K562 (cell line): ENCODE data around the gene MPST. TPM values are rescaled to one million over a fixed set of nuclear protein-coding genes. Genes with fewer than 3 reads are reported as not detected.

Experiments used
- ATF4 ChIP-seq: fragments of 450-650 bp; formaldehyde crosslinking; IDR thresholded peaks from 2 replicates; pipeline ENCODE4 v1.4.0; 2022; ENCODE audit warnings: mild to moderate bottlenecking, moderate library complexity
- MGA ChIP-seq: fragments of 450-650 bp; IDR thresholded peaks from 2 replicates; pipeline ENCODE4 v1.6.1; 2016; ENCODE audit warnings: mild to moderate bottlenecking, moderate library complexity
- ZNF239 ChIP-seq: fragments of 250-450 bp; sonication (Bioruptor Pico); IDR thresholded peaks from 2 replicates; pipeline ENCODE4 v1.4.0; 2020; ENCODE audit warnings: mild to moderate bottlenecking
- polyA plus RNA-seq, 8 experiments: library from polyadenylated mRNA; depleted of rRNA in 4 of 8; stranded (reverse) in 5 of 8; unstranded in 3 of 8; fragments of >200 nt; fragmentation: Nextera tagmentation in 2 of 8; fragmentation: Illumina TruSeq in 1 of 8; extraction: Ambion mirVana in 2 of 8; extraction: Trizol in 1 of 8; gene quantifications; 2 replicates each; pipeline versions ENCODE4 v1.2.1 to v1.2.3, GENCODE V29; 2011 to 2014; ENCODE audit warnings: inconsistent platforms in 1 of 8, missing spikeins in 1 of 8
- total RNA-seq, 7 experiments: library from RNA; depleted of rRNA in 6 of 7; stranded (reverse); fragments of >200 nt in 6 of 7; fragmentation: Illumina TruSeq in 2 of 7; extraction: Trizol in 2 of 7; gene quantifications; 2 replicates each; pipeline versions ENCODE4 v1.2.1 to v1.2.3, GENCODE V29; 2011 to 2021; ENCODE audit warnings: low replicate concordance in 1 of 7
- TF ChIP-seq, protein P1 (sequence below), 2 experiments: fragments of 450-650 bp in 1 of 2; IDR thresholded peaks; 2 replicates each; pipeline ENCODE4 v1.6.1; 2011 to 2017; ENCODE audit warnings: low read depth in 2 of 2, antibody characterized with exemption in 1 of 2, borderline replicate concordance in 1 of 2, low read length in 1 of 2, mild to moderate bottlenecking in 1 of 2, mixed read lengths in 1 of 2; ENCODE audit not compliant: control insufficient read depth in 1 of 2

The MPST gene
- total and polyA plus RNA-seq, 9 of the 15 experiments (the other 6 are each of a cell fraction or from before 2014, with no cell fraction given), result 0.65 to 104 (median 24.3) TPM

DNA sequence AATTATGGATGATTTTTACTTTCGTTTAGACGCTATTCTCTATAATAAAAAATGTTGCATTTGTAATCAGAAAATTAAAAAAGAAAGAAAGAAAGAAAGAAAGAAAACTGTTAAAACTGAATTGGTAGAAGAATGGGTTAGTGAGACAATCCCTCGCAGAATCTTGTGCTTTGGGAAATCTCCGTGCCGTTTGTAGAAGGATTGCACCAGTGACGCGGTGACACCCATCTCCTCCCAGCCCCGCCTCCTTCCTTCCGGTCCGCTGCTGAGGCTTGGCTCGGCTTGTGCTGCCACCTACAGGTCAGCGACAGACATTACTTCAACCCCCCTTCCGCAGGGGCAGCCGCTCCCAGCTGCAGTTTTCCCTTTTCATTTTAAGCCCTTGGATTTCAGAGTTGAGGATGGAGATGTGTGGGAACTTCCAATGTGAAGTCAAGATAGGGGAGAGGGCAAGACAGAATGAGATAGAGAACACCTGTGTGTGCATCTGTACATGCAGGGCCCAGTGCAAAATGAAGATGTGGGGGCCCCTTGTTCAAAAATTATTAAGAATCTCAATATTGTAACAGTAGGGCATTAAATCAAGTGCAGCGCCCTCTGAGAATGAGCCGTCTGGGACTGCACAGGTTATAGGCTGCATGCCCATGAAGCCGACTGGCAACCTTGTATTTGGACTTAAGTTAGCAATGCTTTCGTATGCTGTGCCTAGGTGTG, 41.4 kb upstream of the MPST start (continued):
- TF ChIP-seq MGA (0 out of 2 replicates have a peak, but pooled peaks have one; percentile 1), ATF4 (CRISPR knock-in tag) (no peak), ZNF239 (CRISPR knock-in tag) (no peak)
- TF ChIP-seq, protein P1, sequence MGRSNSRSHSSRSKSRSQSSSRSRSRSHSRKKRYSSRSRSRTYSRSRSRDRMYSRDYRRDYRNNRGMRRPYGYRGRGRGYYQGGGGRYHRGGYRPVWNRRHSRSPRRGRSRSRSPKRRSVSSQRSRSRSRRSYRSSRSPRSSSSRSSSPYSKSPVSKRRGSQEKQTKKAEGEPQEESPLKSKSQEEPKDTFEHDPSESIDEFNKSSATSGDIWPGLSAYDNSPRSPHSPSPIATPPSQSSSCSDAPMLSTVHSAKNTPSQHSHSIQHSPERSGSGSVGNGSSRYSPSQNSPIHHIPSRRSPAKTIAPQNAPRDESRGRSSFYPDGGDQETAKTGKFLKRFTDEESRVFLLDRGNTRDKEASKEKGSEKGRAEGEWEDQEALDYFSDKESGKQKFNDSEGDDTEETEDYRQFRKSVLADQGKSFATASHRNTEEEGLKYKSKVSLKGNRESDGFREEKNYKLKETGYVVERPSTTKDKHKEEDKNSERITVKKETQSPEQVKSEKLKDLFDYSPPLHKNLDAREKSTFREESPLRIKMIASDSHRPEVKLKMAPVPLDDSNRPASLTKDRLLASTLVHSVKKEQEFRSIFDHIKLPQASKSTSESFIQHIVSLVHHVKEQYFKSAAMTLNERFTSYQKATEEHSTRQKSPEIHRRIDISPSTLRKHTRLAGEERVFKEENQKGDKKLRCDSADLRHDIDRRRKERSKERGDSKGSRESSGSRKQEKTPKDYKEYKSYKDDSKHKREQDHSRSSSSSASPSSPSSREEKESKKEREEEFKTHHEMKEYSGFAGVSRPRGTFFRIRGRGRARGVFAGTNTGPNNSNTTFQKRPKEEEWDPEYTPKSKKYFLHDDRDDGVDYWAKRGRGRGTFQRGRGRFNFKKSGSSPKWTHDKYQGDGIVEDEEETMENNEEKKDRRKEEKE (IDR thresholded peaks at IDR 0.05; ENCODE audit: borderline replicate concordance in 1 of 2, control insufficient read depth in 1 of 2, low read depth in 2 of 2, low read length in 1 of 2), result no peak
